RWPE2 (cell line): ENCODE measurements around the gene PODXL.

Experiments used
- ATAC-seq: fragments of 200-7000 bp; cut with Tn5 transposase; 3 replicates; pipeline ENCODE4 v1.9.1; 2021; ENCODE audit warnings: low read depth
- DNase-seq: peaks from one replicate; pipeline ENCODE4 v3.0.0-alpha.2; 2020; ENCODE audit warnings: low spot score
- H3K27ac ChIP-seq: fragments of 450-650 bp; 2 replicates; pipeline ENCODE4 v1.5.1; 2017; ENCODE audit warnings: mild to moderate bottlenecking; ENCODE audit not compliant: poor library complexity, severe bottlenecking
- H3K27me3 ChIP-seq: fragments of 250-450 bp; sonication (Bioruptor Pico); 2 replicates; pipeline ENCODE4 v1.5.1; 2021; ENCODE audit warnings: mild to moderate bottlenecking, moderate library complexity; ENCODE audit not compliant: insufficient read depth, poor library complexity, severe bottlenecking
- H3K36me3 ChIP-seq: fragments of 250-450 bp; sonication (Bioruptor Pico); 2 replicates; pipeline ENCODE4 v1.5.1; 2020; ENCODE audit warnings: low read depth, mild to moderate bottlenecking, moderate library complexity
- H3K4me1 ChIP-seq: fragments of 250-450 bp; sonication (Bioruptor Pico); 2 replicates; pipeline ENCODE4 v1.5.1; 2021; ENCODE audit warnings: mild to moderate bottlenecking, moderate library complexity; ENCODE audit not compliant: insufficient read depth, poor library complexity, severe bottlenecking
- H3K4me3 ChIP-seq: fragments of 250-450 bp; sonication (Bioruptor Pico); 2 replicates; pipeline ENCODE4 v1.5.1; 2021; ENCODE audit warnings: mild to moderate bottlenecking, moderate library complexity; ENCODE audit not compliant: severe bottlenecking
- H3K9me3 ChIP-seq: fragments of 250-450 bp; sonication (Bioruptor Pico); 2 replicates; pipeline ENCODE4 v1.5.1; 2021; ENCODE audit warnings: mild to moderate bottlenecking, moderate library complexity; ENCODE audit not compliant: severe bottlenecking
- TF ChIP-seq, protein P1 (sequence below): fragments of 450-650 bp; IDR thresholded peaks from one replicate; pipeline ENCODE4 v1.5.1; 2017; ENCODE audit warnings: mild to moderate bottlenecking, moderate library complexity; ENCODE audit not compliant: poor library complexity, severe bottlenecking

Gene PODXL

DNA sequence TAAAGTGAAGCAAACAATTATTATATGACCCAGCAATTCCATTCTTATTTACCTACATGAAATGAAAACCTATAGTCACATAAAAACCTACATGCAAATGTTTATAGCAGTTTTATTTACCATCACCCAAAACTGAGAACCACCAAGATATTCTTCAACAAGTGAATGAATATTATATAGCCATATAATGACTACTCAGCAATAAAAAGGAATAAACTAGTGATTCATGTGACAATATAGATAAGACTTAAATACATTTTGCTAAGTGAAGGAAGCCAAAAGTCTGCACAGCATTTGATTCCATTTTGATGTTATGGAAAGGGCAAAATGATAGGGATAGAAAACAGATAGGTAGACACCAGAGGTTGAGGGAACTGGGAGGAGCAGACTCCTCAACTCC is 31.7 kb downstream of the PODXL start:
- no peaks in the 10 kb centered on the region for H3K36me3 ChIP-seq
- H3K4me3 ChIP-seq = no peak overlapping the region
- ATAC-seq (no peak), DNase-seq (no peak)
- H3K4me1 ChIP-seq = peaks cover 8% of the 10 kb centered on the region
- no peaks in the 10 kb centered on the region for H3K9me3 ChIP-seq
- no peaks in the 10 kb centered on the region for H3K27me3 ChIP-seq
- TF ChIP-seq, protein P1, sequence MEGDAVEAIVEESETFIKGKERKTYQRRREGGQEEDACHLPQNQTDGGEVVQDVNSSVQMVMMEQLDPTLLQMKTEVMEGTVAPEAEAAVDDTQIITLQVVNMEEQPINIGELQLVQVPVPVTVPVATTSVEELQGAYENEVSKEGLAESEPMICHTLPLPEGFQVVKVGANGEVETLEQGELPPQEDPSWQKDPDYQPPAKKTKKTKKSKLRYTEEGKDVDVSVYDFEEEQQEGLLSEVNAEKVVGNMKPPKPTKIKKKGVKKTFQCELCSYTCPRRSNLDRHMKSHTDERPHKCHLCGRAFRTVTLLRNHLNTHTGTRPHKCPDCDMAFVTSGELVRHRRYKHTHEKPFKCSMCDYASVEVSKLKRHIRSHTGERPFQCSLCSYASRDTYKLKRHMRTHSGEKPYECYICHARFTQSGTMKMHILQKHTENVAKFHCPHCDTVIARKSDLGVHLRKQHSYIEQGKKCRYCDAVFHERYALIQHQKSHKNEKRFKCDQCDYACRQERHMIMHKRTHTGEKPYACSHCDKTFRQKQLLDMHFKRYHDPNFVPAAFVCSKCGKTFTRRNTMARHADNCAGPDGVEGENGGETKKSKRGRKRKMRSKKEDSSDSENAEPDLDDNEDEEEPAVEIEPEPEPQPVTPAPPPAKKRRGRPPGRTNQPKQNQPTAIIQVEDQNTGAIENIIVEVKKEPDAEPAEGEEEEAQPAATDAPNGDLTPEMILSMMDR = no peak
- no peak overlapping the region for H3K27ac ChIP-seq

DNA sequence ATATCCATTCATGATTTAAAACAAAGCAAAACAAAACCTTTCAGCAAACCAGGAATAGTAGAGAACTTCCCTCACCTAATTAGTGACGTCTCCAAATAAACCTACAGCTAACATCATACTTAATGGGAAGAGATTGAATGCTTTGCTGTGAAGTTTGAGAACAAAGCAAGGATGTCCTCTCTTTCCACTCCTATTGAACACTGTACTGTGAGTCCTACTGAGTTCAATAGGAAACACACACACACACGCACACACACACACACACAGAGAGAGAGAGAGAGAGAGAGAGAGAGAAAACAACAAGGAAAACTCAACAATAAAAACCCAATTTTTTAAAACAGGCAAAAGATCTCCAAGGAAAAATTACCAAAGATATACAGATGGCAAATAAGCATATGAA is 32.3 kb downstream of the PODXL start:
- Histone ChIP-seq H3K4me1 (peaks cover 8% of the 10 kb centered on the region), H3K36me3 (no peaks in the 10 kb centered on the region), H3K4me3 (no peak overlapping the region), H3K27me3 (no peaks in the 10 kb centered on the region), H3K9me3 (no peaks in the 10 kb centered on the region), H3K27ac (no peak overlapping the region)
- DNase-seq (no peak), ATAC-seq (no peak)
- TF ChIP-seq, protein P1 = no peak

DNA sequence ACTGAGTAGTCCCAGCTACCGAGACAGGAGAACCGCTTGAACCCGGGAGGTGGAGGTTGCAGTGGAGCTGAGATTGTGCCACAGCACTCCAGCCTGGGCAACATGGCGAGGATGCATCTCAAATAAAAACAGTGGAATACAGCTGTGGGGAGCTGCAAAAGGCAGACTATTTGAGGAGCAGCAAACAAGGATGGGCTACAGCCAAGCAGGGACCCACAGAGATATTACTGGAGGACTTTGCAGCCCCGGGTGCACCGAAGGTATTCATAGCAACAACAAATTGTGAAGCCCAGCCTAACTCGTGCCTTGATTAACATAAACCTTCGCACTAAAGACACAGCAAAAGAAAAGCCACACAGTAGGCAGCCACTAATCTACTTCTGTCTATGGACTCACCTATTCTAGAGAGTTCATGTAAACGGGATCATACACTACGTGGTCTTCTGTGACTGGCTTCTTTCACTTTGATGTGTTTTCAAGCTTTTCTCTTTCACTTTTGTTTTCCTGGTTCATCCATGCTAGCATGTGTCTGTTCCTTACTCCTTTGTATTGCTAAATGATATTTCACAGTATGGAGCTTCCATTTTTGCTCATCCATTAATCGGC is 34.0 kb downstream of the PODXL start:
- Histone ChIP-seq H3K36me3 (no peaks in the 10 kb centered on the region), H3K4me1 (peaks cover 8% of the 10 kb centered on the region), H3K4me3 (no peak overlapping the region), H3K9me3 (no peaks in the 10 kb centered on the region), H3K27ac (peak overlapping the region; percentile 44), H3K27me3 (no peaks in the 10 kb centered on the region)
- ATAC-seq = no peak
- no peak for DNase-seq
- TF ChIP-seq, protein P1 = no peak

DNA sequence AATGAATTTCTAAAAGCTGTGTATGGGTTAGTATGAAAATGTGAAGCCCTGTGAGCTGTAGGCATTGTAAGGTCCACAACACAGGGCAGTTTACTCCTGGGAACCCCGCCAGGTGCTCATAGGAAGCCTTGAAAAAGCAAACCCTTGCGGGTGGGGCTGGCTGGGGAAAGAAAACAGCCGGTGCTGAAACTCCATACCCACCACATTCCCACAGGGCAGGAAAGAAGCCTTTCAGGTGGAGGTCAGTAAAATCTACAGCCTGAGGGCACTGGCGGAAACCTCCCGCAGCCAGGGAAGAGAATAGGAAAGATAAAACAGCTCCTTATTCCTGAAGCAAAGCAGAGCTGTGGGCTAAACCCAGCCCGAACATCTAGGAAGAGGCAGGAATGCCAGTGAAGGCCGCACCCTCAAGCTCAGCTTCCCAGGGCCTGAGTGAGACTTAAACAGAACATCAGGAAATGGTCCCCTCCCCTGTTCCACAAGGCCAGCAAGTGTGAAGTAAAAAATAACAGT is 34.7 kb downstream of the PODXL start:
- DNase-seq (no peak), ATAC-seq (peak; percentile 73)
- H3K27me3 ChIP-seq = no peaks in the 10 kb centered on the region
- peak overlapping the region; percentile 44 for H3K27ac ChIP-seq
- H3K4me1 ChIP-seq = peaks cover 8% of the 10 kb centered on the region
- H3K4me3 ChIP-seq = no peak overlapping the region
- no peaks in the 10 kb centered on the region for H3K36me3 ChIP-seq
- no peaks in the 10 kb centered on the region for H3K9me3 ChIP-seq
- TF ChIP-seq, protein P1 = no peak

DNA sequence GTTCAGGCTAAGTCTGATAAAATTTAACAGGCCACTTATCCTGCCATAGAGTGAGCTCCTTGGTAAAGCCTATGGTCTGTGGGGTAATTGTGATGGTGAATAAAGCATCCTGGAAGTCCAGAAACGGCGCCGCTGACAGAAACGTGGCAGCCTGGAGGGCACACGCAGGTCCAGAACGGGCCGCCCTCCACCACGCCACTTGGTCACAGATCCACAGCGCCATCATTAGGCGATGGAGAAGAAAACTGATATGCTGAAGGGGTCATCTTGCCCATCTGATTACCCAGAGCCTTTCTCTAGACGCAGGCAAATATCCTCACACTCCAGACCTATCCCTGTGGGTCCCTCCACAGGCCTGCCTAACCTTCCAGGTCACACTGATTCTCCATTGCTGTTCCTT is 37.8 kb downstream of the PODXL start:
- H3K4me3 ChIP-seq = no peak overlapping the region
- DNase-seq = no peak
- H3K9me3 ChIP-seq = no peaks in the 10 kb centered on the region
- no peaks in the 10 kb centered on the region for H3K27me3 ChIP-seq
- H3K27ac ChIP-seq = no peak overlapping the region
- H3K36me3 ChIP-seq = no peaks in the 10 kb centered on the region
- ATAC-seq = no peak
- TF ChIP-seq, protein P1 = no peak
- peaks cover 8% of the 10 kb centered on the region for H3K4me1 ChIP-seq
